Measurements from ENCODE around the gene ACAD8.

Gene ACAD8

GRCh38 chr11:134289167-134289566 is 35.8 kb downstream of the ACAD8 start:
- Histone ChIP-seq H3K27me3 (ENCODE audit: control insufficient read depth, insufficient read depth, low read length) (no peaks in the 10 kb centered on the region), H3K4me1 (ENCODE audit: control insufficient read depth, insufficient read depth, low read length) (no peaks in the 10 kb centered on the region), H3K27ac (ENCODE audit: low read length) (no peak overlapping the region), H3K36me3 (ENCODE audit: control insufficient read depth, insufficient read depth, low read length) (peaks cover 9% of the 10 kb centered on the region), H3K4me3 (ENCODE audit: low read length) (no peak overlapping the region), H3K9me3 (ENCODE audit: control insufficient read depth, insufficient read depth, low read length) (no peaks in the 10 kb centered on the region)
- DNase-seq (ENCODE audit: low read depth, low spot score) = no peak
- no CpG with 5 or more reads among the region's 4 CpGs for WGBS (ENCODE audit: insufficient coverage, insufficient read length)

GRCh38 chr11:134289789-134290188 is 36.4 kb downstream of the ACAD8 start:
- no peaks in the 10 kb centered on the region for H3K27me3 ChIP-seq (ENCODE audit: control insufficient read depth, insufficient read depth, low read length)
- no peak overlapping the region for H3K4me3 ChIP-seq (ENCODE audit: low read length)
- peaks cover 9% of the 10 kb centered on the region for H3K36me3 ChIP-seq (ENCODE audit: control insufficient read depth, insufficient read depth, low read length)
- no peak overlapping the region for H3K27ac ChIP-seq (ENCODE audit: low read length)
- H3K9me3 ChIP-seq (ENCODE audit: control insufficient read depth, insufficient read depth, low read length) = no peaks in the 10 kb centered on the region
- H3K4me1 ChIP-seq (ENCODE audit: control insufficient read depth, insufficient read depth, low read length) = no peaks in the 10 kb centered on the region
- no CpG with 5 or more reads among the region's 12 CpGs for WGBS (ENCODE audit: insufficient coverage, insufficient read length)
- DNase-seq (ENCODE audit: low read depth, low spot score) = no peak

GRCh38 chr11:134290646-134291045 is 37.3 kb downstream of the ACAD8 start:
- DNase-seq (ENCODE audit: low read depth, low spot score) = no peak
- Histone ChIP-seq H3K27me3 (ENCODE audit: control insufficient read depth, insufficient read depth, low read length) (no peaks in the 10 kb centered on the region), H3K4me3 (ENCODE audit: low read length) (no peak overlapping the region), H3K9me3 (ENCODE audit: control insufficient read depth, insufficient read depth, low read length) (no peaks in the 10 kb centered on the region), H3K27ac (ENCODE audit: low read length) (no peak overlapping the region), H3K4me1 (ENCODE audit: control insufficient read depth, insufficient read depth, low read length) (no peaks in the 10 kb centered on the region), H3K36me3 (ENCODE audit: control insufficient read depth, insufficient read depth, low read length) (peaks cover 9% of the 10 kb centered on the region)
- WGBS (ENCODE audit: insufficient coverage, insufficient read length) = no CpG with 5 or more reads among the region's 7 CpGs

- H3K9me3 ChIP-seq (ENCODE audit: control insufficient read depth, insufficient read depth, low read length) = no peaks in the 10 kb centered on the region
- peaks cover 9% of the 10 kb centered on the region for H3K36me3 ChIP-seq (ENCODE audit: control insufficient read depth, insufficient read depth, low read length)
- DNase-seq (ENCODE audit: low read depth, low spot score) = no peak
- no peaks in the 10 kb centered on the region for H3K4me1 ChIP-seq (ENCODE audit: control insufficient read depth, insufficient read depth, low read length)
- no peaks in the 10 kb centered on the region for H3K27me3 ChIP-seq (ENCODE audit: control insufficient read depth, insufficient read depth, low read length)
- no peak overlapping the region for H3K4me3 ChIP-seq (ENCODE audit: low read length)
- no CpG with 5 or more reads among the region's 6 CpGs for WGBS (ENCODE audit: insufficient coverage, insufficient read length)
- no peak overlapping the region for H3K27ac ChIP-seq (ENCODE audit: low read length)
Observed at GRCh38 chr11:134291196-134291595, 37.8 kb downstream of the ACAD8 start.

GRCh38 chr11:134292661-134293060 is 39.3 kb downstream of the ACAD8 start:
- Histone ChIP-seq H3K27ac (ENCODE audit: low read length) (no peak overlapping the region), H3K36me3 (ENCODE audit: control insufficient read depth, insufficient read depth, low read length) (peaks cover 9% of the 10 kb centered on the region), H3K4me1 (ENCODE audit: control insufficient read depth, insufficient read depth, low read length) (no peaks in the 10 kb centered on the region), H3K4me3 (ENCODE audit: low read length) (no peak overlapping the region), H3K9me3 (ENCODE audit: control insufficient read depth, insufficient read depth, low read length) (no peaks in the 10 kb centered on the region), H3K27me3 (ENCODE audit: control insufficient read depth, insufficient read depth, low read length) (no peaks in the 10 kb centered on the region)
- DNase-seq (ENCODE audit: low read depth, low spot score) = no peak
- WGBS (ENCODE audit: insufficient coverage, insufficient read length) = no CpG with 5 or more reads among the region's 15 CpGs

GRCh38 chr11:134293119-134294113 is 40.0 kb downstream of the ACAD8 start:
- WGBS (ENCODE audit: insufficient coverage, insufficient read length) = no CpG with 5 or more reads among the region's 20 CpGs
- DNase-seq (ENCODE audit: low read depth, low spot score) = no peak
- Histone ChIP-seq H3K27ac (ENCODE audit: low read length) (no peak overlapping the region), H3K9me3 (ENCODE audit: control insufficient read depth, insufficient read depth, low read length) (no peaks in the 10 kb centered on the region), H3K27me3 (ENCODE audit: control insufficient read depth, insufficient read depth, low read length) (no peaks in the 10 kb centered on the region), H3K4me3 (ENCODE audit: low read length) (no peak overlapping the region), H3K36me3 (ENCODE audit: control insufficient read depth, insufficient read depth, low read length) (peaks cover 9% of the 10 kb centered on the region), H3K4me1 (ENCODE audit: control insufficient read depth, insufficient read depth, low read length) (no peaks in the 10 kb centered on the region)

GRCh38 chr11:134294664-134295063 is 41.3 kb downstream of the ACAD8 start:
- no peaks in the 10 kb centered on the region for H3K27me3 ChIP-seq (ENCODE audit: control insufficient read depth, insufficient read depth, low read length)
- H3K4me1 ChIP-seq (ENCODE audit: control insufficient read depth, insufficient read depth, low read length) = no peaks in the 10 kb centered on the region
- peaks cover 6% of the 10 kb centered on the region for H3K36me3 ChIP-seq (ENCODE audit: control insufficient read depth, insufficient read depth, low read length)
- no CpG with 5 or more reads among the region's 9 CpGs for WGBS (ENCODE audit: insufficient coverage, insufficient read length)
- no peak overlapping the region for H3K27ac ChIP-seq (ENCODE audit: low read length)
- H3K9me3 ChIP-seq (ENCODE audit: control insufficient read depth, insufficient read depth, low read length) = no peaks in the 10 kb centered on the region
- DNase-seq (ENCODE audit: low read depth, low spot score) = no peak
- H3K4me3 ChIP-seq (ENCODE audit: low read length) = no peak overlapping the region

- no peaks in the 10 kb centered on the region for H3K27me3 ChIP-seq (ENCODE audit: control insufficient read depth, insufficient read depth, low read length)
- H3K4me1 ChIP-seq (ENCODE audit: control insufficient read depth, insufficient read depth, low read length) = peaks cover 2% of the 10 kb centered on the region
- WGBS (ENCODE audit: insufficient coverage, insufficient read length) = no CpG with 5 or more reads among the region's 12 CpGs
- H3K9me3 ChIP-seq (ENCODE audit: control insufficient read depth, insufficient read depth, low read length) = no peaks in the 10 kb centered on the region
- no peak for DNase-seq (ENCODE audit: low read depth, low spot score)
- no peak overlapping the region for H3K27ac ChIP-seq (ENCODE audit: low read length)
- no peak overlapping the region for H3K4me3 ChIP-seq (ENCODE audit: low read length)
- H3K36me3 ChIP-seq (ENCODE audit: control insufficient read depth, insufficient read depth, low read length) = peaks cover 7% of the 10 kb centered on the region; the same call in 1 of the 2 replicates
Observed at GRCh38 chr11:134312223-134312622, 58.9 kb downstream of the ACAD8 start.

GRCh38 chr11:134312807-134313206 is 59.4 kb downstream of the ACAD8 start:
- H3K4me3 ChIP-seq (ENCODE audit: low read length) = no peak overlapping the region
- no peak for DNase-seq (ENCODE audit: low read depth, low spot score)
- peaks cover 3% of the 10 kb centered on the region; the same call in 1 of the 2 replicates for H3K36me3 ChIP-seq (ENCODE audit: control insufficient read depth, insufficient read depth, low read length)
- no peak overlapping the region for H3K27ac ChIP-seq (ENCODE audit: low read length)
- H3K4me1 ChIP-seq (ENCODE audit: control insufficient read depth, insufficient read depth, low read length) = peaks cover 2% of the 10 kb centered on the region
- no peaks in the 10 kb centered on the region for H3K27me3 ChIP-seq (ENCODE audit: control insufficient read depth, insufficient read depth, low read length)
- no CpG with 5 or more reads among the region's 5 CpGs for WGBS (ENCODE audit: insufficient coverage, insufficient read length)
- no peaks in the 10 kb centered on the region for H3K9me3 ChIP-seq (ENCODE audit: control insufficient read depth, insufficient read depth, low read length)

GRCh38 chr11:134313379-134313778 is 60.0 kb downstream of the ACAD8 start:
- no peak for DNase-seq (ENCODE audit: low read depth, low spot score)
- Histone ChIP-seq H3K27me3 (ENCODE audit: control insufficient read depth, insufficient read depth, low read length) (no peaks in the 10 kb centered on the region), H3K27ac (ENCODE audit: low read length) (no peak overlapping the region), H3K9me3 (ENCODE audit: control insufficient read depth, insufficient read depth, low read length) (no peaks in the 10 kb centered on the region), H3K4me1 (ENCODE audit: control insufficient read depth, insufficient read depth, low read length) (peaks cover 2% of the 10 kb centered on the region), H3K4me3 (ENCODE audit: low read length) (no peak overlapping the region), H3K36me3 (ENCODE audit: control insufficient read depth, insufficient read depth, low read length) (peaks cover 2% of the 10 kb centered on the region; the same call in 1 of the 2 replicates)
- WGBS (ENCODE audit: insufficient coverage, insufficient read length) = no CpG with 5 or more reads among the region's 10 CpGs
